Dendritic cell treated with granulocyte-macrophage colony-stimulating factor and Interleukin-4, amounts not matched to agents 40 ng/mL and 50 ng/mL, for 4 days (primary cell): ENCODE data around the gene TNFAIP1.

Experiments used
- H3K27ac Mint-ChIP-seq: one replicate; pipeline ENCODE4 v1.8.0; 2022; ENCODE audit warnings: mild to moderate bottlenecking, mixed read lengths
- H3K27me3 Mint-ChIP-seq: one replicate; pipeline ENCODE4 v1.8.0; 2022; ENCODE audit warnings: mild to moderate bottlenecking, mixed read lengths
- H3K36me3 Mint-ChIP-seq: one replicate; pipeline ENCODE4 v1.8.0; 2022; ENCODE audit warnings: low read depth, mixed read lengths
- H3K4me1 Mint-ChIP-seq: one replicate; pipeline ENCODE4 v1.8.0; 2022; ENCODE audit warnings: low read depth, mixed read lengths
- H3K4me3 Mint-ChIP-seq: one replicate; pipeline ENCODE4 v1.8.0; 2022; ENCODE audit warnings: mild to moderate bottlenecking, moderate library complexity, mixed read lengths
- H3K9me3 Mint-ChIP-seq: one replicate; pipeline ENCODE4 v1.8.0; 2022; ENCODE audit warnings: mixed read lengths
- intact Hi-C: fragments of 100-400 bp; cut with micrococcal nuclease; formaldehyde crosslinking; loops from one replicate; pipeline ENCODE4 v1.15.0; 2022

TNFAIP1 gene

DNA sequence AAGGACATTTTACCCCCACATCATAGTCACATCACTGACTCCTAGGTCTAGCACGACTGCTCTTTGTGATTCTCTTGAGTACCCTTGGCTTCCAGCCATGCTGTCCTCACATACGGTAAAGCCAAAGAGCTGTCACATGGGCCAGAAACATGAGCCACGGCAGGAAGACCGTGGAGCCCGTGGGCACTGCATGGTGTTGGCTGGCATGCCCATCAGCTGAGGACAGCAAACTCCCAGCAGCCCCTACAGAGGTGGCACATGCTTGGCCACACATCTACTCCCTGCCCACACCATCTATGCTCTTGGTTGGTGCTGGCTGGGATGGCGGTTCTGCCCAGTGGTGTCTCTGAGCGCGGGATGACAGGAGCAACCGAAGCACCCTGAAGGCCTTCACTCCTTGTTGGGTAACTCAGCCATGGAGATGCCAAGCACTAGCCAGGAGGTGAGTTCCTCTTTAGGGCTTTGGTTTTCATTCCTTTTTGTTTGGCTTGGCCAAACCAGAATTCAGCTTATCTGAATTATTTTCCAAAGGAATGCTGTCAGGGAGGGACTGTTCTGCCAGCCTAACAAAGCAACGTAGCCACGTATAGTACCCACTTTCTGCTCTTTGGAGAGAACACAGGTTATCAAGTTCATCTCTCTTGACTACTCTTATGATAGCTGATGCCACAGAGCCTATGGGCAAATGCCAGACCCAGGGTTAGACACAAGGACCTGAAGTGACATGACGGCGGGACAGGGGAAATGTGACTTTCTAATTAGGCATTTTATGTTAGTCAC lies 10.0 kb downstream of the TNFAIP1 start:
- Mint-ChIP-seq H3K9me3 (no peaks in the 10 kb centered on the region), H3K4me3 (no peak overlapping the region), H3K27me3 (no peaks in the 10 kb centered on the region), H3K4me1 (no peaks in the 10 kb centered on the region), H3K36me3 (peaks cover 100% of the 10 kb centered on the region), H3K27ac (no peak overlapping the region)
- intact Hi-C loops, result no loop called here

DNA sequence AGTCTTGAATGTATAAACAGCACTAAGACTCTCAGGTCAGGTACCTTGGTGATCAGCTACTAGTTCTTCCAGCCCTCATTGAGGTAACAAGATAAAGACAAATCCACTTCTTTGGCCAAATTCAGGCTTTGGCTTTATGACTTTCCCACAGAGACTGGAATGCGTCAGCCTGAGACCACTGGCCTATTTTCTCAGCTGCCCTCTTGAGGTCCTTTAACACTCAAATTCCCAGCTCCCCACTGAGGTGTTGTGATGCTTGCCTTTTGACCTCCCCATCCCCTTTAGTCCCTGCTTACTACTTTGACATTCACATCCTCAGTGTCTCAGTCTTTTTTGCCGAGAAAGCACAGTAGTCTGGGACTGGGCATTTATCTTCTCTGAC lies 10.6 kb downstream of the TNFAIP1 start:
- Mint-ChIP-seq H3K27me3 (no peaks in the 10 kb centered on the region), H3K4me1 (no peaks in the 10 kb centered on the region), H3K9me3 (no peaks in the 10 kb centered on the region), H3K4me3 (no peak overlapping the region), H3K27ac (no peak overlapping the region), H3K36me3 (peaks cover 100% of the 10 kb centered on the region)
- intact Hi-C loops, result no loop called here

DNA sequence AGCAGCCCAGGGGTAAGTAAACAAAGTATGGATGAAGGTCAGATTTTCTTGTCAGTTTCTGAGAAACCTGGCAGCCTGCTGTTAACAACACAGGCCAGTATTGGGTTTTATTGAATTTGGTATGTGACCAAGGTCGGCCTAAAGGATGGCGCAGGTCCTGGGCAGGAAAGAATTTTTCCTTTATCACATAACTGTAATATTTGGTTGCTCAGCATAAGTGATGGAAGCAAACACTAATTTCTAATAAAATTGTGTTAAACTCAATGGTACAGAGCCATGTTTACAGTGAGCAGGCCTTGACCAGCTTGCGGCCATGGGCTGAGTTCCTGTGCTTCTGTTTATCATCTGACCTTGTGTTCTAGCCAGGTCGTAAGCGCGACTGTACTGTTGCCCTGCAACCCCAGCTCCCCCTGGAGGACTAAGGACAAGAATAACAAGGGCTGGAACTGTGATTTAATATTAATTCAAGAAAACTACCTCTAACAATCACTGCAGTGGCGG lies 11.2 kb downstream of the TNFAIP1 start:
- Mint-ChIP-seq H3K9me3 (no peaks in the 10 kb centered on the region), H3K4me3 (no peak overlapping the region), H3K27me3 (no peaks in the 10 kb centered on the region), H3K27ac (no peak overlapping the region), H3K4me1 (no peaks in the 10 kb centered on the region), H3K36me3 (peaks cover 100% of the 10 kb centered on the region)
- intact Hi-C loops, result no loop called here

DNA sequence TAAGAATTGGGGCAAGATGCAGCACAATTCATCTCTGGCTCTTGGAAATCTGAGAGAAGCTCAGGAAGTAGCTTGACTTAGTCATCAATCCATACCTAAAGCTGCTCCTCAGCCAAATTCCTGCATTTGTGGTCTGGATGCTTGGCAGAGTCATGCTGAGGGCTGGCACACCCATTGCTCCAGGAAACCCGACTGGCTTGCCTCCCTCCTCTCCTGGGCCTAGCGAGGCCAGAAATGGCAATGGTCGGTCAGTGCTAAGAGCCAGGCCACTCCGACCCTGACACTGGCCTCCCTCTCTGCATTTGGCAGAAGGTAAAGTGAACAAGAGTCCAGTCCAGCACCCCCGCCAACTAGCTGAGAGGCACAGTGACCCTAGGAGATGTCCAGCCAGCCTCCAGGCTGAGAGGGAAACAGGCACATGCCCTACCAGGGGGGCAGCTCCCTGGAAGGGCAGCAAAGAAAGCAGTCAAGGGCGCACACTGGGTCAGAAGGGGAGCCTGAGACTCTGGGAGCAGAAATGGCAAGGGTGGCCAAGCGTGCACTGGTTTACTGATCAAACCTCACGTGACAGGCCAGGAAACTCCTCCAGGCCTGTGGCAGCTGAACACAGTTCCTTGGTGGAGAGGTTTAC lies 11.8 kb downstream of the TNFAIP1 start:
- no peaks in the 10 kb centered on the region for H3K4me1 Mint-ChIP-seq
- H3K9me3 Mint-ChIP-seq, result no peaks in the 10 kb centered on the region
- H3K27me3 Mint-ChIP-seq, result no peaks in the 10 kb centered on the region
- no peak overlapping the region for H3K27ac Mint-ChIP-seq
- peaks cover 100% of the 10 kb centered on the region for H3K36me3 Mint-ChIP-seq
- intact Hi-C loops, result no loop called here
- H3K4me3 Mint-ChIP-seq, result no peak overlapping the region

DNA sequence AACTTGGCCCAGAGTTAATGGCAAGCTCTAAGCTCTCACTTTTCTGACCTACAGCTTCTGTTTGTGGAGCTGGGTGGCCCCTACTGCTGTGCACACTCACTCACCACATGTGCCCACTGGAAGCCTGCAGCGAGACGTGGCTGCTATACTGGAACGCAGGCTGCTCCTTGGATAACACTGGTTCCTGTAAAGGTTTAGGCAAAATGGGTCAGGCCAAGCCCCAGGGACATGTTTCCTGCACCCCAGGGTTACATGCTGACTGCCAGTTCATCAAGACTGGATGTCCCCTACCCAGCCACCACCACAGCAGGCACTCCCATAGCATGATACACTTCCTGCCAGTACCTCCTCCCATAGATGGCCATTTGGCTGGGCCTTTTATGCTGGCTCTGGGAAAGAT lies 13.4 kb downstream of the TNFAIP1 start:
- Mint-ChIP-seq H3K27ac (no peak overlapping the region), H3K36me3 (peaks cover 100% of the 10 kb centered on the region), H3K4me3 (no peak overlapping the region), H3K9me3 (no peaks in the 10 kb centered on the region), H3K27me3 (no peaks in the 10 kb centered on the region), H3K4me1 (no peaks in the 10 kb centered on the region)
- intact Hi-C loops, result no loop called here

DNA sequence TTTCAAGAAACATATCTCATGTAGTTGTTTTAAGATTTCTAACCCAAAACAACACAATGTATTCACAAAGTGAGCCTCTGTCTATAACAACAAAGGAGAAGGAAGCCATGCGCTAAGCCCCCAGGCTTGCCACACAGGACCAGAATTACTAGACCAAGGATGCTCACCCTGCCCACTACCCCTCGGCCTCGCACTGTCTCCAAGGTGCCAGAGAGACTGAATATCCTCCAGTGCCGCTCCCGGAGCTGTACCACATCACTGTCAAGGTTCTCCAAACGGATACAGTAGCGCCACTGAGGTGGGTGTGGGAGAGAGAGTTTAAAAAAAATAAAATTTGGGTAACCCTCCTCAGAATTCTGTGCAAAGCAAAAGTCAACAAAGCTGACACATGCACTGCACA lies 14.7 kb downstream of the TNFAIP1 start:
- Mint-ChIP-seq H3K27me3 (no peaks in the 10 kb centered on the region), H3K27ac (no peak overlapping the region), H3K9me3 (no peaks in the 10 kb centered on the region), H3K4me3 (no peak overlapping the region), H3K36me3 (peaks cover 100% of the 10 kb centered on the region), H3K4me1 (no peaks in the 10 kb centered on the region)
- intact Hi-C loops, result no loop called here

DNA sequence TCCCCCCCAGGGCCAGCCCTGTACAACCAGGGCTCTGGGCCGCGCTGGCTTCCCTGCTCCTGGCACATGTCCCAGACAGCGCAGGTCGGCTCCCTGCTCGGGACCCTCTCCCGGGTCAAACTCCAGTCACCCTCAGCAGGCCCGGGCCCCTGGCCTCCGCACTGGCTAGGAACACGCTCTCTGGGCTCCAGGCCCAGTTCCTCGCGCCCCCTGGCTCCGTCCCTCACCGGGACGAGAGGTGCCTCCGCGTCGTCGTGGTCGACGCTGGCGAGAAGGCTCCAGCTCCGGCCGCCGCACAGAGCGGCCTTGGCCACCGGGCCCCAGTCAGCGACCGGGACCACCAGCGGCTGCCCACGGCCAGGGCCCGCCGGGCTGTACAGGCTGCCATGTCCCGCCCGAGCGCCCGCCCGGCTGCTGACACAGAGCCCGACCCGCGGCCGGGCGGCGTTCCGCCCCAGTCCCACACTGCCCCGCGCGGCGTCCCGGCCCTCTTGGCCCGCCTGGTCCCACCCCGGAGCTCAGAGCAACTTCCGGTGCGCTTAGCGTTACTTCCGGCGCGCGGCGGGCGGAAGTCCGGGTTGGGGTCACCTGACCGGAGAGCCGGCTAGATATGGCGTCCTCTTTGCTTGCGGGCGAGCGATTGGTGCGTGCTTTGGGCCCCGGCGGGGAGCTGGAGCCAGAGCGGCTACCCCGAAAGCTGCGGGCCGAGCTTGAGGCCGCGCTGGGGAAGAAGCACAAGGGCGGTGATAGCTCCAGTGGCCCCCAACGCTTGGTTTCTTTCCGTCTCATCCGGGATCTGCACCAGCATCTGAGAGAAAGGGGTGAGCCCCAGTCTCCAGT lies 21.7 kb downstream of the TNFAIP1 start, which contains the start of gene POLDIP2:
POLDIP2 (minus strand) TSS at position 467 of the 840 bp plus-strand sequence; CDS start at position 388, 79 bp downstream.
- Mint-ChIP-seq H3K27ac (peak within 1 kb of the TSS; percentile 95), H3K27me3 (no peaks in the 10 kb centered on the region), H3K4me1 (peaks cover 21% of the 10 kb centered on the region), H3K36me3 (peaks cover 77% of the 10 kb centered on the region), H3K9me3 (no peaks in the 10 kb centered on the region), H3K4me3 (peak within 1 kb of the TSS; percentile 94)
- intact Hi-C loops, result loop anchor here (1.0 kb wide), 1 partner anchor 22 kb away; the partner anchor contains the start of genes IFT20 and TNFAIP1

DNA sequence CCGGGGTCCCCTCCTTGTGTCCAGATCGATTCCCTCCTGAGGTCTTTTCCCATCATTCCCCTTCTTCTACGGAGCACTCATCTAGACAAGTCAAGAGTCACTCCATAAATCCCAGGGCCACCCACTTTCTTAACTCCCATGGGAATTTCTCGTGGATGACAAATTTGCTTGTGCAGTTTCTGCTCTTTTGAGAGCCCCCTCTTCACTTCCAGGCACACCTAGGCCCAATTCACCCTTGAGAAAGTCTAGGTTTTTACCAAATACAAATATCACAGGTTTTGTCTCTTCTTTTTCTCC lies 22.3 kb downstream of the TNFAIP1 start:
- no peaks in the 10 kb centered on the region for H3K27me3 Mint-ChIP-seq

DNA sequence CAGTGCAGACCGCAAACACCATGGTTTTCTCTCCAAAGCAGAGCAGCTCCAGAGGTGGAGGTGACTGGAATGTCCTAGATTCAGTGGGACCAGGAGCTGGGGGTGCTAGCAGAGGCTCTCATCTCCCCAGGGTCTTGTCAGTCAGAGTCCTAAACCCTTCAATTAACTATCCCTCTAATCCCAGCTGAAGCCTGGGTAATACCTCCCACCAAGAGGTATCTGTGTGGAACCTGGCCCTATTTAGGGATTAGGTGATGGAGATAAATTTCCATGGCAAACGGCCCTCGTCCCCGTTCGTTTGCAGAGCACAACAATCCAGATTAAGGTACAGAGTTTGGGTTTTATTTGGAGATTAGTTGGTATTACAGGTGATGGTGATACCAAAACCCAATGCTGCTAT lies 27.6 kb downstream of the TNFAIP1 start:
- Mint-ChIP-seq H3K4me3 (no peak overlapping the region), H3K4me1 (peaks cover 3% of the 10 kb centered on the region), H3K9me3 (no peaks in the 10 kb centered on the region), H3K27me3 (no peaks in the 10 kb centered on the region), H3K27ac (no peak overlapping the region), H3K36me3 (peaks cover 92% of the 10 kb centered on the region)
- intact Hi-C loops, result no loop called here

More for the DNA sequence above, 22.3 kb downstream of the TNFAIP1 start:
- Mint-ChIP-seq H3K4me1 (peaks cover 21% of the 10 kb centered on the region), H3K4me3 (peak overlapping the region; percentile 94), H3K27ac (peak overlapping the region; percentile 95), H3K9me3 (no peaks in the 10 kb centered on the region), H3K36me3 (peaks cover 77% of the 10 kb centered on the region)
- intact Hi-C loops, result loop anchor here (1.0 kb wide), 1 partner anchor 23 kb away; the partner anchor contains the start of genes IFT20 and TNFAIP1

DNA sequence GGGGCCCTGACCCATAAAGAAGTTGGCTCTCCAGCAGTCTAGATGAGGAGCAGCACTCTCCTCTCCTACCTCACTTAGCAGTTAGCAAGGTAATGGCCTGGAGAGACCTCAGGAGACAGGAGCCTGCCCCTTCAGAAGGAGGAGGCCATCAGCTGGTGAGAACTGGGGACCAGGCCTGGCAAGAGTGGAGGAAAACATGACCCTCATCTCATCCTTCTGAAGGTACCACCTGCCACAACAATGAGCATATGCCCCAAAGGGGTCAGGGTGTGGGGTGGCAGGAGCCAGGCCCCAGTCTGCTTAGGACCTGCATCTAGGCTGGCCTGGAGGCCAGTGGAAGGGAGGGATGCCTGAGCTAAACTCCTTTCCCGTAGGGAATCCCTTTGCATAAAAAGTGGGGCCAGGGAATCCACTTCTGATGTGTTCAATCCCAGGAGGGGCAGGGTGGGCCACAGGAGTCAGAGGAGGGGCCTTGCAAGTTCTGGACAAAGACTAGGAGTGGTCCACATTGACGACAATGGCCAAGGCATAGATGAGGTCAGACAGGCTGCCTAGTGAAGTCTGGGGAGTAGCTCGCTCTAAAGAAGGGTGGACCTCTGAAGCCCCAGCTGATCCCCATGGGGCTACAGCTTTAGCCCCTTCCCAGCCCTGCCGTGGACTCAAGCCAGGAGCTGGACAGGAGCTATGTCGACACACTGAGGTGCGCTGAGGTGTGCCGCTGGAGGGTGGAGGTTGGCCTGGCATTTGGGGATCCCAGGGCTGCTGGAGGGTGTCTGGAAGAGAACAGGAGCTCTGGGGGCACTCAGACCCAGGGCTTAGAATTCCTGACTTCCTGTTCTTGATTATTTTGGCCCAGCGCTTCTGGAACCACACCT lies 28.5 kb downstream of the TNFAIP1 start:
- Mint-ChIP-seq H3K9me3 (no peaks in the 10 kb centered on the region), H3K27me3 (no peaks in the 10 kb centered on the region), H3K4me3 (no peak overlapping the region), H3K36me3 (peaks cover 87% of the 10 kb centered on the region), H3K4me1 (no peaks in the 10 kb centered on the region), H3K27ac (no peak overlapping the region)
- intact Hi-C loops, result no loop called here

DNA sequence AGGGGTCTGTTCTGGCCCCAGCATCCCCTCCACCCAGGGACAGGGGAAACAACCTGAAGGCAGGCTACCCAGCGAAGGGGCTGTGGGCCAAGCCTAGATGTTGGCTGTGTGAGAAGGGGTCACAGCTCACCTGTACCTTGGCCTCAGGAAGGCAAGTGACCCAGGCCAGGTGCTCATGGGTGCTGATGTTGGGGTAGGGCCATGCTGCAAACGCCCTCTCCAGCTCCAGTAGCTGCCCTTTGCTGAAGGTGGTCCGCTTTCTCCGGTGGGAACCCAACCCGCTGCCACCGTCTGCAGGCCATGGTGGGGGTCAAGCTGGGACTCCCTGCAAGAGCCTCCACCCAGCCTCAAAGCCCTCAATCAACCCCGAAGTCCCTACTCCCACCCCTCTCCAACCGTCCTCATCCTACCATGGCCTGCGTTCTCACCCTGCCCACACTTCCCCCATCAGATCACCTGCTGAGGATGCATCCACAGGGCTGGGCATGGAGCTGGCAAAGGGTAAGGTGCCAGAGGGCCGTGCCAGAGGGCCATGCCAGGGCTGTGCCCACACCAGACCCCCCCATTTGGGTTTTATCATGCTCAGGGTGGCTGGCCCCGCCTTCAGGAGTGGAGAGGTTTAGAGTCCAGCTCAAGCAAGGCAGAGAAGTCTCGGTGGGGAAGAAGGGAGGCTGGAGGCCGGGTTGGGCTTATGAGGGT lies 29.3 kb downstream of the TNFAIP1 start, which contains the start of gene SEBOX:
SEBOX (minus strand) TSS at position 535 of the 699 bp plus-strand sequence; CDS start at position 487, 48 bp downstream.
- Mint-ChIP-seq H3K27ac (no peak within 1 kb of the TSS), H3K27me3 (no peaks in the 10 kb centered on the region), H3K36me3 (peaks cover 86% of the 10 kb centered on the region), H3K4me3 (no peak within 1 kb of the TSS), H3K9me3 (no peaks in the 10 kb centered on the region), H3K4me1 (peaks cover 4% of the 10 kb centered on the region)
- intact Hi-C loops, result no loop called here

DNA sequence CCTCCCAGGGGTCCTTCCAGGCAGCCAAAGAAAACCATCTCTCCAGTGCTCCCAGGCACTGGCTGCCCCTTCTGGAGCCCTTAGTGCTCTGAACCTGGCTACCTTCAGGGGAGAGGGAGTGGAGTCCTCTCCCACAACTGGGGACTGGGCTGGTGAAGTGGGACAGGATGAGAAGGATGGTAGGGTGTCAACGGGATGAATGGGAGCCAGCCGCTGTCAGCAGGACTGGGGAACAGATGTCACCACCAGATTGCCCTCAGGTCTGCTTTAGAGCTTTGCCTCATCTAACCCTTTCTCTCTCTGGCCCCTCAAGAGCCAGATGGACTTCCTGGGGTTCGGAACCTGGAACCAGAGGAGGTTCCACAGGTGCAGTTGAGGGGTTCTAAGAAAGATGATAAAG lies 29.9 kb downstream of the TNFAIP1 start:
- Mint-ChIP-seq H3K27me3 (no peaks in the 10 kb centered on the region), H3K36me3 (peaks cover 79% of the 10 kb centered on the region), H3K9me3 (no peaks in the 10 kb centered on the region), H3K4me3 (no peak overlapping the region), H3K27ac (no peak overlapping the region), H3K4me1 (peaks cover 11% of the 10 kb centered on the region)
- intact Hi-C loops, result no loop called here

DNA sequence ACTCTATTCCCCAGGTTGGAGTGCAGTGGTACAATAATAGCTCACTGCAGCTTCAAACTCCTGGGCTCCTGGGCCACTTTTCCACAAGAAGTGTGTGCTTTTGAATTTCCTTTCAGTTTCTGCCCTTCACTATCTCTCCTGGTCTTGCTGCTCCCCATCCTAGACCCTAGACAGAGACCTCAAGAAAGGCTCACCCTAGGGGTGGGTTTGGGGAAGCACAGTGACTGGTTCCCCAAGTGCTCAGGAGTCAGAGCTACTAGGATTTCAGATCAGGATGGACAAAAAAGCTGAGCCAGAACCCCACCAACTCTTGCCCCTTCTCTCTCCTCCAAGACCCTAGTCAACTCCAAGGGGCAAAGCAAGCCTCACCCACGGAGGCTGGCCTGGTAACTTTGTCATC lies 31.0 kb downstream of the TNFAIP1 start:
- Mint-ChIP-seq H3K4me3 (no peak overlapping the region), H3K9me3 (no peaks in the 10 kb centered on the region), H3K36me3 (peaks cover 68% of the 10 kb centered on the region), H3K27ac (no peak overlapping the region), H3K27me3 (peaks cover 2% of the 10 kb centered on the region), H3K4me1 (peaks cover 19% of the 10 kb centered on the region)
- intact Hi-C loops, result no loop called here
